Panc1 (cell line): Measurements from ENCODE around the gene CPA3.

ENCODE experiments used
- POLR2AphosphoS5 ChIP-seq: IDR thresholded peaks from 2 replicates; pipeline ENCODE4 v1.6.1; 2012; ENCODE audit warnings: mild to moderate bottlenecking, low read depth, low read length, moderate library complexity
- TF ChIP-seq, protein P1 (sequence below): fragments of 450-650 bp; IDR thresholded peaks from 2 replicates; pipeline ENCODE4 v1.5.1; 2017; ENCODE audit warnings: mild to moderate bottlenecking
- TF ChIP-seq, protein P2 (sequence below), 2 experiments: IDR thresholded peaks; 2 replicates each; pipeline ENCODE4 v1.6.1; 2011 to 2012; ENCODE audit warnings: low read depth in 2 of 2, control low read depth in 1 of 2, low read length in 1 of 2, mild to moderate bottlenecking in 1 of 2, moderate library complexity in 1 of 2; ENCODE audit not compliant: insufficient read depth in 1 of 2

DNA sequence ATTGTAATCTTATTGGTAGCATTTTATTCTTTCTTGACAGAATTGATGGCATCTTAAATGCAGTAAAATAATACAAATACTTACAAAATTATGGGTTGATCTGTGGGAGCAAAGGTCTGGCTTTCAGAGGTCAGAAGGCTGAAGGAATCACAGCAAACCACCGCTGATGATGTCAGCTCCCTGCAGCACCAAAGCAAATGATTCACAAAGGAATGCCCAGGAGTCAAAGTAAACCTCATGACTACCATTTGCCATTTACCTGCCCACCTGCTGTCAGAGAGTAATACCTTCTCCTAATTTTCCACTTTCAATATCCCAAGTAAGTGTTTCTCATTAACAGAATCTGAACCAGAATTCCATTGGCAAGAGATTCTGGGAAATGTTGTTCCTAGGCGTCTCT is 46.1 kb downstream of the CPA3 start:
- TF ChIP-seq, protein P1, sequence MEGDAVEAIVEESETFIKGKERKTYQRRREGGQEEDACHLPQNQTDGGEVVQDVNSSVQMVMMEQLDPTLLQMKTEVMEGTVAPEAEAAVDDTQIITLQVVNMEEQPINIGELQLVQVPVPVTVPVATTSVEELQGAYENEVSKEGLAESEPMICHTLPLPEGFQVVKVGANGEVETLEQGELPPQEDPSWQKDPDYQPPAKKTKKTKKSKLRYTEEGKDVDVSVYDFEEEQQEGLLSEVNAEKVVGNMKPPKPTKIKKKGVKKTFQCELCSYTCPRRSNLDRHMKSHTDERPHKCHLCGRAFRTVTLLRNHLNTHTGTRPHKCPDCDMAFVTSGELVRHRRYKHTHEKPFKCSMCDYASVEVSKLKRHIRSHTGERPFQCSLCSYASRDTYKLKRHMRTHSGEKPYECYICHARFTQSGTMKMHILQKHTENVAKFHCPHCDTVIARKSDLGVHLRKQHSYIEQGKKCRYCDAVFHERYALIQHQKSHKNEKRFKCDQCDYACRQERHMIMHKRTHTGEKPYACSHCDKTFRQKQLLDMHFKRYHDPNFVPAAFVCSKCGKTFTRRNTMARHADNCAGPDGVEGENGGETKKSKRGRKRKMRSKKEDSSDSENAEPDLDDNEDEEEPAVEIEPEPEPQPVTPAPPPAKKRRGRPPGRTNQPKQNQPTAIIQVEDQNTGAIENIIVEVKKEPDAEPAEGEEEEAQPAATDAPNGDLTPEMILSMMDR = no peak
- TF ChIP-seq, protein P2, sequence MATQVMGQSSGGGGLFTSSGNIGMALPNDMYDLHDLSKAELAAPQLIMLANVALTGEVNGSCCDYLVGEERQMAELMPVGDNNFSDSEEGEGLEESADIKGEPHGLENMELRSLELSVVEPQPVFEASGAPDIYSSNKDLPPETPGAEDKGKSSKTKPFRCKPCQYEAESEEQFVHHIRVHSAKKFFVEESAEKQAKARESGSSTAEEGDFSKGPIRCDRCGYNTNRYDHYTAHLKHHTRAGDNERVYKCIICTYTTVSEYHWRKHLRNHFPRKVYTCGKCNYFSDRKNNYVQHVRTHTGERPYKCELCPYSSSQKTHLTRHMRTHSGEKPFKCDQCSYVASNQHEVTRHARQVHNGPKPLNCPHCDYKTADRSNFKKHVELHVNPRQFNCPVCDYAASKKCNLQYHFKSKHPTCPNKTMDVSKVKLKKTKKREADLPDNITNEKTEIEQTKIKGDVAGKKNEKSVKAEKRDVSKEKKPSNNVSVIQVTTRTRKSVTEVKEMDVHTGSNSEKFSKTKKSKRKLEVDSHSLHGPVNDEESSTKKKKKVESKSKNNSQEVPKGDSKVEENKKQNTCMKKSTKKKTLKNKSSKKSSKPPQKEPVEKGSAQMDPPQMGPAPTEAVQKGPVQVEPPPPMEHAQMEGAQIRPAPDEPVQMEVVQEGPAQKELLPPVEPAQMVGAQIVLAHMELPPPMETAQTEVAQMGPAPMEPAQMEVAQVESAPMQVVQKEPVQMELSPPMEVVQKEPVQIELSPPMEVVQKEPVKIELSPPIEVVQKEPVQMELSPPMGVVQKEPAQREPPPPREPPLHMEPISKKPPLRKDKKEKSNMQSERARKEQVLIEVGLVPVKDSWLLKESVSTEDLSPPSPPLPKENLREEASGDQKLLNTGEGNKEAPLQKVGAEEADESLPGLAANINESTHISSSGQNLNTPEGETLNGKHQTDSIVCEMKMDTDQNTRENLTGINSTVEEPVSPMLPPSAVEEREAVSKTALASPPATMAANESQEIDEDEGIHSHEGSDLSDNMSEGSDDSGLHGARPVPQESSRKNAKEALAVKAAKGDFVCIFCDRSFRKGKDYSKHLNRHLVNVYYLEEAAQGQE (IDR thresholded peaks at IDR 0.05; ENCODE audit: insufficient read depth in 1 of 2, low read depth in 2 of 2, low read length in 1 of 2) = no peak
- no peak for TF ChIP-seq POLR2AphosphoS5
